GM19023 (cell line): ENCODE data around the gene ZNF563.

Experiments used
- ATAC-seq: cut with Tn5 transposase; IDR thresholded peaks from one replicate; pipeline ENCODE4 v1.9.1; 2021; ENCODE audit warnings: mild to moderate bottlenecking, moderate library complexity; ENCODE audit not compliant: unreplicated experiment

The ZNF563 gene

GRCh38 chr19:12295191-12295590 lies 38.2 kb downstream of the ZNF563 start:
- ATAC-seq = peak; percentile 12

GRCh38 chr19:12294249-12295158 lies 38.9 kb downstream of the ZNF563 start, which contains the start of gene ZNF44:
ZNF44 (minus strand) TSS chr19:12294883; CDS start chr19:12294694, 189 bp downstream.
- peak; percentile 90 for ATAC-seq

DNA sequence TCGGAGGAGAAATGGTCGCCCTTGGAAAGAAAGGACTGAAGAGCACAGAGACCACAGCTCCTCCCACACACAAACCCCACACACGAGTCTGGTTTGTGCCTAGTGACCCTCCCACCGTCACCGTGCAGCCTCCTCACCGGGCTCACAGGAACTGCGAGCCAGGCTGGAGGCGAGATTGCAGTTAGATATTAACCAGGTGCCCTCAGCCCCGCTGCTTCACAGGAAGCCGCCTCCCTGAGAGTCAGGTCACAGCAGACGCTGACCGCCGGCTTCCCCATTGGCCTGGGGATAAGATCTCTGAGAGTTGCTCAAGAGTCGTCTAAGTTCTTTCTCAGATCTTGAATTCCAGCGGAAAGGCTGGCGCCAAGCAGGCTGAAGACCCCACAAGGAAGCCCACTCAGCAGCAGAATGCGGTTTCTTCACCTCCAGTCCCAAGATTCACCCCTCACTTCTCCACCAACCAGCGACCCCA lies 39.6 kb downstream of the ZNF563 start:
- ATAC-seq = peak; percentile 45

- no peak for ATAC-seq
These were observed 43.7 kb downstream of the ZNF563 start for GRCh38 chr19:12289790-12290065.

- no peak for ATAC-seq
These were observed 45.4 kb downstream of the ZNF563 start for GRCh38 chr19:12287958-12288500.

DNA sequence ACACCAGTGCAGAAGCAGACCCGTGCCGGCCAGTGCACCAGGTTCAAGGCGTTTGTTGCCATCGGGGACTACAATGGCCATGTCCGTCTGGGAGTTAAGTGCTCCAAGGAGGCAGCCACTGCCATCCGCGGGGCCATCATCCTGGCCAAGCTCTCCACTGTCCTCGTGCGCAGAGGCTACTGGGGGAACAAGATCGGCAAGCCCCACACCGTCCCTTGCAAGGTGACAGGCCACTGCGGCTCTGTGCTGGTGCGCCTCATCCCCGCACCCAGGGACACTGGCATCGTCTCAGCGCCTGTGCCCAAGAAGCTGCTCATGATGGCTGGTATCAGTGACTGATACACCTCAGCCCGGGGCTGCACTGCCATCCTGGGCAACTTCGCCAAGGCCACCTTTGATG lies 48.8 kb downstream of the ZNF563 start:
- no peak for ATAC-seq

DNA sequence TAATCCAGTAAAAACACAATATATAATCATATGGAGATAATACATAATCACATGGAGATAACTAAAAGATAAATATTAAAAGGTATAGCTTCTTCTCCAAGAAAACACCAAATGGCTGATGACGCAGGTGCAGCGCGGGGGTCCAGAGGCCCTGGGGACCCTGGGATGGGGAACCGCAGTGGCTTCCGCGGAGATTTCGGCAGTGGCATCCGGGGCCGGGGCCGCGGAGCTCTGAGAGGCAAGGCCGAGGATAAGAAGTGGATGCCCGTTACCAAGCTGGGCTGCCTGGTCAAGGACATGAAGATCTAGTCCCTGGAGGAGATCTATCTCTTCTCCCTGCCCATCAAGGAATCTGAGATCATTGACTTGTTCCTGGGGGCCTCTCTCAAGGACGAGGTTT lies 49.2 kb downstream of the ZNF563 start:
- no peak for ATAC-seq

GRCh38 chr19:12278713-12279112 lies 54.7 kb downstream of the ZNF563 start:
- ATAC-seq = no peak

- ATAC-seq = no peak
These were observed 60.2 kb downstream of the ZNF563 start for GRCh38 chr19:12272980-12273901.

DNA sequence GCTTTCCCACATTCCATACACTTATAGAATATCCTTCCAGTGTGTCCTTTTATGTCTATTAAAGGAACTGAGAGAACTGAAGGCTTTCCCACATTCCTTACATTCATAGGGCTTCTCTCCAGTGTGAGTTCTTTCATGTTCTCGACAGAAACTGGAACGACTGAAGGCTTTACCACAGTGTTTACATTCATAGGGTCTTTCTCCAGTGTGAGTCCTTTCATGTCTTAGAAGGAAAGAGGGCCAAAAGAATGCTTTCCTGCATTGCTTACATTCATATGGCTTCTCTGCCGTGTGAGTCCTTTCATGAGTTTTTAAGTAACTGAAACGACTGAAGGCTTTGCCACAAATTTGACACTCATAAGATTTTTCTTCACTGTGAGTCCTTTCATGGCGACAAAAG lies 61.0 kb downstream of the ZNF563 start:
- ATAC-seq = no peak

GRCh38 chr19:12270854-12271253 lies 62.6 kb downstream of the ZNF563 start:
- ATAC-seq = no peak
